K562 (cell line): Measurements from ENCODE around the gene ARID4B.

Experiments
- BHLHE40 ChIP-seq: IDR thresholded peaks from 2 replicates; pipeline ENCODE4 v1.6.1; 2011; ENCODE audit warnings: low read length, improper control_type of control experiment
- CTCF ChIP-seq, 3 experiments: IDR thresholded peaks in 2 of 3; conservative IDR thresholded peaks in 1 of 3; 2 replicates each; pipeline ENCODE4 v1.5.1; 2011 to 2012; ENCODE audit warnings: low read length in 3 of 3, mild to moderate bottlenecking in 3 of 3, control low read depth in 2 of 3, improper control_type of control experiment in 1 of 3, inconsistent platforms in 1 of 3, low read depth in 1 of 3, mixed read lengths in 1 of 3, moderate library complexity in 1 of 3; ENCODE audit not compliant: insufficient read depth in 2 of 3
- LCOR ChIP-seq: sonication (generic); formaldehyde crosslinking; IDR thresholded peaks from 2 replicates; pipeline ENCODE4 v1.8.0; 2022; ENCODE audit warnings: mild to moderate bottlenecking, missing genetic modification reagents
- RBM22 ChIP-seq: fragments of 200-400 bp; formaldehyde crosslinking; IDR thresholded peaks from 2 replicates; pipeline ENCODE4 v1.6.1; 2018; ENCODE audit warnings: low read length, low read depth; ENCODE audit not compliant: poor library complexity, severe bottlenecking
- ZBTB49 ChIP-seq: sonication (generic); formaldehyde crosslinking; IDR thresholded peaks from 2 replicates; pipeline ENCODE4 v1.8.0; 2022; ENCODE audit warnings: missing genetic modification reagents, mild to moderate bottlenecking, borderline replicate concordance
- ZNF316 ChIP-seq: fragments of 450-650 bp; IDR thresholded peaks from 2 replicates; pipeline ENCODE4 v1.6.1; 2016
- ZNF785 ChIP-seq: fragments of 250-450 bp; sonication (Bioruptor Pico); IDR thresholded peaks from 2 replicates; pipeline ENCODE4 v1.4.0; 2020; ENCODE audit warnings: mild to moderate bottlenecking

GRCh38 chr1:235286667-235287066 lies 41.3 kb downstream of the ARID4B start:
- TF ChIP-seq ZNF316: no peak
- TF ChIP-seq LCOR (CRISPR knock-in tag): no peak
- no peak for TF ChIP-seq RBM22
- TF ChIP-seq ZBTB49 (CRISPR knock-in tag): no peak
- no peak for TF ChIP-seq CTCF (IDR thresholded peaks at IDR 0.05 in 2 of 3, conservative IDR thresholded peaks at IDR 0.05 in 1 of 3; ENCODE audit: insufficient read depth in 2 of 3, low read depth in 1 of 3, low read length in 3 of 3)
- TF ChIP-seq ZNF785 (CRISPR knock-in tag): no peak
- no peak for TF ChIP-seq BHLHE40
